ENCODE data around the gene TUBA4A. TPM values are rescaled to one million over a fixed set of nuclear protein-coding genes. Genes with fewer than 3 reads are reported as not detected.
A peak's percentile ranks its signal among the peaks of the same experiment; 100 is the strongest.

TUBA4A gene
- total RNA-seq, 1 experiment from 2014 or later: 40.8 TPM

- TF ChIP-seq, protein P1, sequence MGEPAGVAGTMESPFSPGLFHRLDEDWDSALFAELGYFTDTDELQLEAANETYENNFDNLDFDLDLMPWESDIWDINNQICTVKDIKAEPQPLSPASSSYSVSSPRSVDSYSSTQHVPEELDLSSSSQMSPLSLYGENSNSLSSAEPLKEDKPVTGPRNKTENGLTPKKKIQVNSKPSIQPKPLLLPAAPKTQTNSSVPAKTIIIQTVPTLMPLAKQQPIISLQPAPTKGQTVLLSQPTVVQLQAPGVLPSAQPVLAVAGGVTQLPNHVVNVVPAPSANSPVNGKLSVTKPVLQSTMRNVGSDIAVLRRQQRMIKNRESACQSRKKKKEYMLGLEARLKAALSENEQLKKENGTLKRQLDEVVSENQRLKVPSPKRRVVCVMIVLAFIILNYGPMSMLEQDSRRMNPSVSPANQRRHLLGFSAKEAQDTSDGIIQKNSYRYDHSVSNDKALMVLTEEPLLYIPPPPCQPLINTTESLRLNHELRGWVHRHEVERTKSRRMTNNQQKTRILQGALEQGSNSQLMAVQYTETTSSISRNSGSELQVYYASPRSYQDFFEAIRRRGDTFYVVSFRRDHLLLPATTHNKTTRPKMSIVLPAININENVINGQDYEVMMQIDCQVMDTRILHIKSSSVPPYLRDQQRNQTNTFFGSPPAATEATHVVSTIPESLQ (CRISPR knock-in tag; IDR thresholded peaks at IDR 0.05): no peak
- TF ChIP-seq, protein P2, sequence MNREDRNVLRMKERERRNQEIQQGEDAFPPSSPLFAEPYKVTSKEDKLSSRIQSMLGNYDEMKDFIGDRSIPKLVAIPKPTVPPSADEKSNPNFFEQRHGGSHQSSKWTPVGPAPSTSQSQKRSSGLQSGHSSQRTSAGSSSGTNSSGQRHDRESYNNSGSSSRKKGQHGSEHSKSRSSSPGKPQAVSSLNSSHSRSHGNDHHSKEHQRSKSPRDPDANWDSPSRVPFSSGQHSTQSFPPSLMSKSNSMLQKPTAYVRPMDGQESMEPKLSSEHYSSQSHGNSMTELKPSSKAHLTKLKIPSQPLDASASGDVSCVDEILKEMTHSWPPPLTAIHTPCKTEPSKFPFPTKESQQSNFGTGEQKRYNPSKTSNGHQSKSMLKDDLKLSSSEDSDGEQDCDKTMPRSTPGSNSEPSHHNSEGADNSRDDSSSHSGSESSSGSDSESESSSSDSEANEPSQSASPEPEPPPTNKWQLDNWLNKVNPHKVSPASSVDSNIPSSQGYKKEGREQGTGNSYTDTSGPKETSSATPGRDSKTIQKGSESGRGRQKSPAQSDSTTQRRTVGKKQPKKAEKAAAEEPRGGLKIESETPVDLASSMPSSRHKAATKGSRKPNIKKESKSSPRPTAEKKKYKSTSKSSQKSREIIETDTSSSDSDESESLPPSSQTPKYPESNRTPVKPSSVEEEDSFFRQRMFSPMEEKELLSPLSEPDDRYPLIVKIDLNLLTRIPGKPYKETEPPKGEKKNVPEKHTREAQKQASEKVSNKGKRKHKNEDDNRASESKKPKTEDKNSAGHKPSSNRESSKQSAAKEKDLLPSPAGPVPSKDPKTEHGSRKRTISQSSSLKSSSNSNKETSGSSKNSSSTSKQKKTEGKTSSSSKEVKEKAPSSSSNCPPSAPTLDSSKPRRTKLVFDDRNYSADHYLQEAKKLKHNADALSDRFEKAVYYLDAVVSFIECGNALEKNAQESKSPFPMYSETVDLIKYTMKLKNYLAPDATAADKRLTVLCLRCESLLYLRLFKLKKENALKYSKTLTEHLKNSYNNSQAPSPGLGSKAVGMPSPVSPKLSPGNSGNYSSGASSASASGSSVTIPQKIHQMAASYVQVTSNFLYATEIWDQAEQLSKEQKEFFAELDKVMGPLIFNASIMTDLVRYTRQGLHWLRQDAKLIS (CRISPR knock-in tag; IDR thresholded peaks at IDR 0.05; ENCODE audit: borderline replicate concordance): 0 out of 2 replicates have a peak, but pooled peaks have one; percentile 16
- TF ChIP-seq ZNF281 (CRISPR knock-in tag; IDR thresholded peaks at IDR 0.05) (peak; percentile 24; the same call in 1 of the 2 replicates), RORB (CRISPR knock-in tag; IDR thresholded peaks at IDR 0.05) (no peak), ETV6 (CRISPR knock-in tag; IDR thresholded peaks at IDR 0.05) (peak; percentile 59), NFATC4 (CRISPR knock-in tag; IDR thresholded peaks at IDR 0.05) (peak; percentile 86; the same call in 1 of the 2 replicates), NR3C1 (CRISPR knock-in tag; conservative IDR thresholded peaks at IDR 0.05; ENCODE audit: low read depth) (no peak), MYBL2 (CRISPR knock-in tag; IDR thresholded peaks at IDR 0.05) (peak; percentile 78), KAT7 (CRISPR knock-in tag; IDR thresholded peaks at IDR 0.05; ENCODE audit: borderline replicate concordance) (no peak), CTCF (IDR thresholded peaks at IDR 0.05) (no peak), CREB1 (CRISPR knock-in tag; IDR thresholded peaks at IDR 0.05) (no peak), ATF2 (CRISPR knock-in tag; IDR thresholded peaks at IDR 0.05; ENCODE audit: borderline replicate concordance, low read depth) (no peak), GRHL2 (CRISPR knock-in tag; IDR thresholded peaks at IDR 0.05; ENCODE audit: insufficient replicate concordance, severe bottlenecking) (no peak), SOX15 (CRISPR knock-in tag; IDR thresholded peaks at IDR 0.05) (no peak), TEAD4 (CRISPR knock-in tag; IDR thresholded peaks at IDR 0.05) (peak; percentile 53; the same call in 1 of the 2 replicates), ZNF232 (CRISPR knock-in tag; IDR thresholded peaks at IDR 0.05) (no peak; the same call in 1 of the 2 replicates), ATF1 (CRISPR knock-in tag; IDR thresholded peaks at IDR 0.05) (no peak), OVOL2 (CRISPR knock-in tag; IDR thresholded peaks at IDR 0.05; ENCODE audit: borderline replicate concordance) (no peak), ZNF396 (CRISPR knock-in tag; IDR thresholded peaks at IDR 0.05; ENCODE audit: borderline replicate concordance) (no peak), ELF4 (CRISPR knock-in tag; IDR thresholded peaks at IDR 0.05; ENCODE audit: low read depth) (no peak), NFYB (CRISPR knock-in tag; conservative IDR thresholded peaks at IDR 0.05; ENCODE audit: low read depth) (peak; percentile 62)
- TF ChIP-seq, protein P3, sequence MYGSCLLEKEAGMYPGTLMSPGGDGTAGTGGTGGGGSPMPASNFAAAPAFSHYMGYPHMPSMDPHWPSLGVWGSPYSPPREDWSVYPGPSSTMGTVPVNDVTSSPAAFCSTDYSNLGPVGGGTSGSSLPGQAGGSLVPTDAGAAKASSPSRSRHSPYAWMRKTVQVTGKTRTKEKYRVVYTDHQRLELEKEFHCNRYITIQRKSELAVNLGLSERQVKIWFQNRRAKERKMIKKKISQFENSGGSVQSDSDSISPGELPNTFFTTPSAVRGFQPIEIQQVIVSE (CRISPR knock-in tag; IDR thresholded peaks at IDR 0.05; ENCODE audit: borderline replicate concordance): no peak
- TF ChIP-seq, protein P4, sequence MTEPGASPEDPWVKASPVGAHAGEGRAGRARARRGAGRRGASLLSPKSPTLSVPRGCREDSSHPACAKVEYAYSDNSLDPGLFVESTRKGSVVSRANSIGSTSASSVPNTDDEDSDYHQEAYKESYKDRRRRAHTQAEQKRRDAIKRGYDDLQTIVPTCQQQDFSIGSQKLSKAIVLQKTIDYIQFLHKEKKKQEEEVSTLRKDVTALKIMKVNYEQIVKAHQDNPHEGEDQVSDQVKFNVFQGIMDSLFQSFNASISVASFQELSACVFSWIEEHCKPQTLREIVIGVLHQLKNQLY (CRISPR knock-in tag; IDR thresholded peaks at IDR 0.05): no peak
- TF ChIP-seq, protein P5, sequence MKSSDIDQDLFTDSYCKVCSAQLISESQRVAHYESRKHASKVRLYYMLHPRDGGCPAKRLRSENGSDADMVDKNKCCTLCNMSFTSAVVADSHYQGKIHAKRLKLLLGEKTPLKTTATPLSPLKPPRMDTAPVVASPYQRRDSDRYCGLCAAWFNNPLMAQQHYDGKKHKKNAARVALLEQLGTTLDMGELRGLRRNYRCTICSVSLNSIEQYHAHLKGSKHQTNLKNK (CRISPR knock-in tag; IDR thresholded peaks at IDR 0.05): no peak
These were observed 34.7 kb downstream of the TUBA4A start, which contains the start of gene ABCB6 (continued) for GRCh38 chr2:219218732-219219701.

Measured in WTC11 (cell line).